Measurements from ENCODE around the gene CES5A.
"Not testable (repeated sequence)": the region's sequence is repeated elsewhere in the genome, so short reads cannot be mapped to it uniquely, and the experiment has no call there.

CES5A gene

GRCh38 chr16:55873122-55873521, 2.1 kb downstream of the CES5A start:
- no peak for DNase-seq

DNA sequence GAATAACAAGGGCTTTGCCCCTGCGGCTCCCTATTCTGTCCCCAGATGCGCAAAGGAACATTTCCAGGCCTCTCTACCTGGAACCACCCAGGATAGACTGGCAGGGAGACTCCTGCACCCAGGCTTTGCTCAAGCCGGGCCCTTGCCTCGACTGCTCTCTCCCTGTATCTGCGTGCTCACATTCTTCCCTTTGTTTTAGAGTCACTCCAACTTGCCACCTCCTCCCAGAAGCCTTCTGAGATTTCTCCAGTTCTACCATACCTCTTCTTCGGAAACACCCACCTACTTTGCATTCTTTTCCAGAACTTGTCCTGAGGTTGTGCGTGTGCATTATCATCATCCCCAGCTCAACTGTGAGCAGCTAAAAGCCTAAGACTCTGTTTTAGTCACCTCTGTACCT, 3.0 kb downstream of the CES5A start:
- no peak for DNase-seq

DNA sequence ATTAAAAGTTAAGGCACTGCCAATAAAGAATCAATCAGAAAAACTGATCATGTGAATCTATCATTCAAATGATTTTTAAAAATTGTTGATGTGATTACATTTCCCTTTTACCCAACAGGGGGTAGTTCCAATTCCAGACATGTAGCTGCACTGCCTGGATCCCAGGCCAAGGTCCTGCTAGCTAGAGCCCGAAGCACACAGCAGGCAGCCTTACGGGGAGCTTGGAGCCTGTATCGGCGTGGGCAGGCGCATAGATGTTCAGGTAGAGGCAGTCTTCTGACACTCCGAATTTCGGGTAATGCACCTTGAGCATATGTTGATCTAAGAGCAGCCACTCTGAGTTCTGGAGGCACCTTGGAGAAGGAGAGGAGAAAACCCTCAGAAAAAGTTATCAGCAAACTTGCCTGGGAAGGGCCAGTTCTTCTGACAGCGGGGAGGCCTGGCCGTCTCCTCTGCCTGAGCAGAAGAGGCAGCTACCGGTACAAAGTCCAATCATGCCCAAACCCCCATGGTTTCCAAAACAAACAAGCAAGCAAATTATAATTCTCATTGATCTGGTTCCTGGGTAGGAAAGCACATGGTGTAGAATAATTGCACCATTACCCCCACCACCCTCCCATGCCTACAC, 3.6 kb downstream of the CES5A start:
- DNase-seq, result no peak

- DNase-seq, result no peak
Measured at GRCh38 chr16:55868980-55869379, 6.2 kb downstream of the CES5A start.

DNA sequence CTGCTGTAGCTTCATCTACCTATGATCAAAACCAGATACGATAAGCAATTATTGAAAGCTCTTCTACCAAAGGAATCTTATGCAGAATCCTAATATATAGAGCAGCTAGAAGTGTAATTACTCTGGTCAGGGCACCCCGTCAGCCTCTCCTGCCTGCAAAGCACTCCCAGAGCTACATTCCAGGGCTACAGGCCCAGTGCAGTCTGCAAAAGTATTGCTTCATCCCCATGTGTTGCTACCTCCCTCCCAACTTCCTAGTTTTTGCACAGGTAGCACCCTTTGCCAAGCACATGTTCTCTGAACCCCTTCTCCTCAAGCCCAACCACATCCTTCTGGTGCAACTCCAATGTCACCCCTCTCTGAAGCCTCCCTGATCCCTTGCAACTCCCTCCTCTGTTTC, 7.0 kb downstream of the CES5A start:
- DNase-seq, result no peak

GRCh38 chr16:55861288-55861687, 13.9 kb downstream of the CES5A start:
- DNase-seq, result no peak

GRCh38 chr16:55857650-55858049, 17.5 kb downstream of the CES5A start:
- DNase-seq, result not testable (repeated sequence)

- no peak for DNase-seq
Measured at GRCh38 chr16:55856950-55857349, 18.2 kb downstream of the CES5A start.

DNA sequence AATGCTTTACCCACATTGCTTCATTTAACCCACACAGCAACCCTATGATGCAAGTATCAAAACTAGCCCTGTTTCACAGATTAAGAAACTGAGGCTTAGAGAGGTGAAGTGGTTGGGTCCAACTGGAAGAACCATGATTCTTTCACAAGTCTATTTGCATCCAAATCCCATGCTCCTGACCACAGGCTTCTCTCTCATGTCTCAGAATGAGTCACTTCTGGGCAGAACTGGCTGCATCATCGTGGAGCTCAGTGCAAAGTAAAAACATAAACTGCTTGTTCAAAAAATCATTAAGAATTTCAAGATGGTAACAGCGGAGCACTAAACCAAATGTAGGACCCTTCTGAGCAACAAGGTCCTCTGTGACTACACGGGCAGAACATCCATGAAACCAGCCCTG, 22.1 kb downstream of the CES5A start:
- DNase-seq, result no peak

GRCh38 chr16:55849536-55849935, 25.6 kb downstream of the CES5A start:
- DNase-seq, result no peak

DNA sequence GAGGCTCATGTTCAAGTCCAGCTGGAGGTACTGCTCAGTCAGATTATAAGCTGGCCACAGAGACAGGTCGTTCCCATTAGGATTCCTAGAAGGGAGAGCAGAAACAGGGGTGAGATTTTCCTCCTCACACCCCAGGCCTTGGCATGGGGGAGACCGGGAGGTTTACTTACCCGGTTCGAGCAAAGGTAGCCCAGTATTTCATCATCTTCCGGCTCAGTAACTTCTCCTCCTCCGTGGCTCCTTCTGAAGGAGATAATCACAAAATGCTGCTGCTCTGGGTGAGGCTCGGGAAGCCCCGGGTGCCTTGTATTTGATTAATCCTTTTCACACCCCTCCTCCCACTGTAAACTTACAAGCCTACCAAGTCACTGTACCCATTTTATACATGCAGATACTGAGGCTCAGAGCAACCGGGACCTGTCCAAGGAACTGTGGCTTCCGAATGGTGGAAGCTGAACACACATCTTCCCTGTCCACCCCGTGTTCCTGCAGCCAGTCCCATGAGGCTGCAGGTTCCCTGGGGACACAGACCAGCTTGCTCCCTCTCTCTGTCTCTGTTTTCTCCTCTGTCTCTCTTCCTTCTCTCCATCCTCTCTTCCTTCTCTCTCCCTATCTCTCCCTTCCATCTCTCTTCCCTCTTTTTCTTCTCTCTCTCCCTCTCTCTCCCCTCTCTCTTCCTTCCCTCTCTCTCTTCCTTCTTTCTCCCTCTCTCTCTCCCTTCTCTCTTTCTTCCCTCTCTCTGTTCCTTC, 28.4 kb downstream of the CES5A start:
- DNase-seq, result no peak

DNA sequence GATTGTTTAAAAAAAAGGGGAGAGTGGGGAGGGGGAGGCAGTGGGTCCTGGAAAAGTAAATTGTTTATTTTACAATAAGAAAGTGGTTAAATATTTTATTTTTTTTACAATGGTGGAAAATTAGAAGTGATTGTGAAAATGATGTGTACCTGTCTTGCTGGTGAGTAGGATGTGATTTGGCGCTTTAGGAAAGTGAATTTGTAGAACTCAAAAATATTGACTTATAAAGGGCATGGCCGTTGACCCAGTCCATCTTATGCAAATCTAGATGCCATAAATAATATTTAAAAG, 32.1 kb downstream of the CES5A start:
- no peak for DNase-seq

DNA sequence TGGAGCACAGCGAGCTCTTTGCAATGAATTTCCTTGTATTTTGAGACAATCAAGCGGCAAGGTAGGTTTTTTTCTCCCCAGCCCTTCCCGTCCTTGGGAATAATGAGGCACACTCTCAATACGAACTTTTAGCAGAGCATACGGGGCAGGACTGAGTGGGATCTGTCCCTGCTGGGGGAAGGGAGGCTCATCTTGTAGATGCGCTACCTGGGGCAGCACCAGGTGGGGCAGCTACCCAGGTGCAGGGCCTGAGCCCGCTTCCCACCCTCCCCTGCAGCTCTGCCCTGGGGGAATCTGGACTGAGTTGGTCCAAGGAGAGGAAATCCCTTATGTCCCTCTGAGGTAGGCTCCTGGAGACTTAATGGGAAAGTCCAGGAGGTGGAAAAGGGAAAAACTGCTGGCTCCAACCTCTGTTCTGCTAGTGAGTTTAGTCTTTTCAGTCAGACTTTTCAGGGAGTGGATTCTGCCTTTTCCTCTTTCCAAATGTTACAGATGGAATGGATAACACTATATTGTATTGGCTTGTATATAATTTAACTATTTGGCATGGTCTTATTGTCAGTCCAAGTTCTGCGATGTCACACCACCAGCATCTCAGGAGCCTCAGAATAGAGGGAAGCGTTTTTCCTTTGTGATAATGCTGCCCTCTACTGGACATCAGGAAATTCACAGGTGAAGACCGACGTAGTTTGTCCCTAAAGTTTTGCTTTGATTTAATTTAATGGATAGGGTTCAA, 32.6 kb downstream of the CES5A start:
- DNase-seq, result no peak

DNA sequence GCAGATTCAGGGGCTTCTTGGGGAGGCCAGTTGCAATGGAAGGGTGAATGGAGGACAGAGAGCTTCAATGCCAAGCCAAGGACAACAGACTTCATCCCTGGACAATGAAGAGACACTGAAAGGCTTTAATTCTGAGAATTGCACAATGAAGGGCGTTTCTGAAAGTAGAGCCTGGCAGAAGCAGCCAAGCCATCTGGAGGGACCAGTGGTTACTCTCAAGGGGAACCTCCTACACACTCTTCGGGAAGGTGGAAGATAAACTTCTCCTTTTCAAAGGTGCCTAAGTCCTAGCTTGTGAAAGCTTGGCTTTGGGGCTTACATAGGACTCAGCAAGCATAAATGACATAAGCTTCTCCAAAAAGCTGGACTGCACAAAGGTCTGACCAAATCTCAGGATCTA, 36.1 kb downstream of the CES5A start:
- DNase-seq, result no peak

- DNase-seq, result no peak
Measured at GRCh38 chr16:55836158-55836611, 39.0 kb downstream of the CES5A start.

GRCh38 chr16:55835581-55835980, 39.6 kb downstream of the CES5A start:
- DNase-seq, result no peak

DNA sequence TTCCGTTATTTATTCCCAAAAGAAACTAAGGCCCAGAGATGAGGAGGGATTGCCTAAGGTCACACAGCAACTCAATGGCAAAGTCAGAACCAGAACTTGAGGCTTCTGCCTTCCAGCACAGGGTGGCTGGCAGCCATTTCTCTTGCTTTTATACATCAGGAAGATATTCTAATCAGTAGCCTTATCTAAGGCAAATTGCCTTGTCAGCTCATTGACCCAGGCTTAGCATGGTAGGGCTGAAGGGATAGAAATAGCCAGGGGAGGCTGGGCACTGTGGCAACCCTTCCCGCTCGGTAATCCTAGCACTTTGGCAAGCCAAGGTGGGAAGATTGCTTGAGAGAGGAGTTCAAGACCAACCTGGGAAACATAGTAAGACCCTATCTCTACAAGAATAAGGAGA, 40.0 kb downstream of the CES5A start:
- DNase-seq, result not testable (repeated sequence)

GRCh38 chr16:55834049-55834448, 41.1 kb downstream of the CES5A start:
- DNase-seq, result no peak

GRCh38 chr16:55832773-55833691, 42.1 kb downstream of the CES5A start, which contains the start of gene CES1:
Gene CES1 (minus strand): TSS chr16:55833096. CDS start chr16:55833055, 41 bp downstream.
- DNase-seq, result no peak

DNA sequence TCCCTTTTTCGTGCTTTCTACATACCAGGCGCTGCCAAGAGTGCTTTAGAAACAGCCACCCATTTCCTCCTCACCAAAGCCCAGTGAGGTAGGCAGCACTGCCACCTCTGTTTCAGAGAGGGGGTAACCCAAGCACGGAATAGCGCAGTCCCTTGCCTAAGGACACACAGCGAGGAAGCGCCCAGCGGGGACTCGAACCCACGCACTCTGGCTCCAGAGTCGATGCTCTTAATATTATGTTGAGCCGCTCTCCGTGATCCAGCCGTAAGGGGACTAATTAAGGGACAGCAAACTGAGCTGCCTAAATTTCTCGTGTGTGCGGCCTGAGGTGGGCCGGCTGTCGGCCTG, 42.8 kb downstream of the CES5A start:
- DNase-seq, result no peak

DNA sequence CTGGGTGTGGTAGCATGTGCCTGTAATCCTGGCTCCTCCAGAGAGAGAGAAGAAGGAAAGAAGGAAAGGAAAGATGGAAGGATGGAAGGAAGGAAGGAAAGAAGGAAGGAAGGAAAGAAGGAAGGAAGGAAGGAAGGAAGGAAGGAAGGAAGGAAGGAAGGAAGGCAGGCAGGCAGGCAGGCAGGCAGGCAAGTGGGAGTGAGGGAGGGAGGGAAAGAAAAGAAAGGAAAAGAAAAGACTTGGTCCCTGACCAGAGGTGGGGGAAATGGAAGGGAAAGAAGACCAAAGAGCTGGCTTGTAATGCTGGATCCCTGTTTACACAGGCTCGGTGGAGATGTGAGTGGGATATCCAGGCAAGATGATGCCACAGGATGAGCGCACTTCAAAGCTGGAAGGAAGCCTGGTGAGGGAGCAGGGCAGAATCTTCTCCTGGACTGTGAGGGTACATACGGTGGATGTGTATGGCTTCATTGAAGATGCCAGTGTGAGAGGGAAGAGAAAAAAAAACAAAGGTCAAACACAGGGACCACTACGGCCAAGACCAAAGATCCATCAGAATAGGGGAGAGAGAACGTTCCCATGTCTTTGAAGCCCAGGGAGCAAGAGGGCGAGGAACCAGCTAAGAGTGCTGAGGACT, 44.4 kb downstream of the CES5A start:
- no peak for DNase-seq

DNA sequence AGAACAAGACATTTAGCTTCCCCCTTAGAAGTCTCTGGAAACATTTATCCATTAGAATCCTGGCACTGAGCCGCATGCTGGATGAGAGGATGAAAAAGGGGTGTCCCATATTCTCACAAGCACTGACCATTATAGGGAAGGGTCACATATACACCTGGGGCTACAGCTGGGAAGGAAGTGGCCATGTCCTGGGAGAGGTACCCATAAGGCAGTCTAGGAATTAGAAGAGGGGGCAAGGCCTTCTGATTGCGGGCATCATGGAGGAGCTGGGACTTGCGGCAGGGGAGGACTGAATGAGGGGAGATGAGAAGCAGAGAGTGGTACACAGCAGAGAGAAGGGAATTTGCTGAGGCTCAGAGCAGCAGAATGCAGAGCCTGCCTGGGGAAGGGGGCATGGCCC, 45.9 kb downstream of the CES5A start:
- DNase-seq, result not testable (repeated sequence)

DNA sequence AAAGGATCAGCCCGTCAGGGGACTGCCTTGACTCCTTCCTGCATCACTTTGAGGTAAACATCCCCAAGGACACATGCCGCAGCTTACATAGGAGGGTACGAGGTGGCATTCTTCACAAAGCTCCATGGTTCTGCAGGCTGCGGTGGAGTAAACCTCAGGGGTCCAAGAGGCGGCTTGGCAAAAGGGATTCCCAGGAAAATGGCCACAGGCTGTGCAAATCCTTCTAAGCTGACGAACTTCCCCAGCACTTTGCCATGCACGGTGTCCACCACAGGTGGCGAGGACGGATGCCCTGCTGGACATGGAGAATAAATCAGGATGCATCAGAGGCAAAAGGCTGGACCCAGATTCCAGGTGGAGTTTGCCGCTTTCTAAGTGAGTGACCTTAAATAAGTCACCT, 46.5 kb downstream of the CES5A start:
- DNase-seq, result no peak
